Activated B cell treated with CpG ODN at 0.5 μM for 24 hours (primary cell): ENCODE data around the gene CTNNA2. TPM values are rescaled to one million over a fixed set of nuclear protein-coding genes. Genes with fewer than 3 reads are reported as not detected.

Experiments
- ATAC-seq: fragments of 200-7000 bp; cut with Tn5 transposase; one replicate; pipeline ENCODE4 v1.10.0; 2021; ENCODE audit warnings: low read depth, mild to moderate bottlenecking, moderate library complexity
- CTCF ChIA-PET: fragments of 350-600 bp; sonication (Branson Sonifier 250); formaldehyde crosslinking; loops from one replicate; lab custom pipeline; 2021; ENCODE audit warnings: antibody characterized with exemption; lab: Charles Lee
- POLR2A ChIA-PET: fragments of 350-600 bp; sonication (Branson Sonifier 250); formaldehyde crosslinking; loops from one replicate; lab custom pipeline; 2021; ENCODE audit warnings: antibody characterized with exemption; lab: Charles Lee
- DNase-seq: peaks from one replicate; pipeline ENCODE4 v3.0.0; 2022
- H3K27ac Mint-ChIP-seq: one replicate; pipeline ENCODE4 v1.8.0; 2020; ENCODE audit warnings: mixed read lengths
- H3K27me3 Mint-ChIP-seq: one replicate; pipeline ENCODE4 v1.8.0; 2021; ENCODE audit warnings: mixed read lengths
- H3K36me3 Mint-ChIP-seq: one replicate; pipeline ENCODE4 v1.8.0; 2021; ENCODE audit warnings: low read depth, mixed read lengths
- H3K4me1 Mint-ChIP-seq: one replicate; pipeline ENCODE4 v1.8.0; 2021; ENCODE audit warnings: mixed read lengths
- H3K4me3 Mint-ChIP-seq: one replicate; pipeline ENCODE4 v1.8.0; 2020; ENCODE audit warnings: mild to moderate bottlenecking, mixed read lengths
- H3K9me3 Mint-ChIP-seq: one replicate; pipeline ENCODE4 v1.8.0; 2020; ENCODE audit warnings: mixed read lengths
- CTCF ChIP-seq: fragments of 200-600 bp; IDR thresholded peaks from one replicate; pipeline ENCODE4 v1.8.0; 2022; ENCODE audit warnings: antibody characterized with exemption, mild to moderate bottlenecking
- intact Hi-C: fragments of 100-400 bp; cut with micrococcal nuclease; formaldehyde crosslinking; loops from one replicate; pipeline ENCODE4 v1.15.1; 2024
- total RNA-seq: library from RNA; stranded (reverse); gene quantifications from 2 replicates; pipeline ENCODE4 v1.2.3, GENCODE V29; 2022

The CTNNA2 gene
- total RNA-seq, 1 donor from 2014 or later: not detected

- peaks cover 5% of the 10 kb centered on the region for H3K9me3 Mint-ChIP-seq
- TF ChIP-seq CTCF: no peak
- POLR2A ChIA-PET: no interaction called here
These were observed 1176.3 kb downstream of the CTNNA2 start for GRCh38 chr2:80689106-80689505.

More at GRCh38 chr2:80689106-80689505, 1176.3 kb downstream of the CTNNA2 start:
- H3K4me1 Mint-ChIP-seq: no peaks in the 10 kb centered on the region
- H3K27me3 Mint-ChIP-seq: no peaks in the 10 kb centered on the region
- no peak for DNase-seq
- no peak overlapping the region for H3K4me3 Mint-ChIP-seq
- H3K36me3 Mint-ChIP-seq: no peaks in the 10 kb centered on the region
- ATAC-seq: no peak
- CTCF ChIA-PET: no interaction called here
- no peak overlapping the region for H3K27ac Mint-ChIP-seq
- intact Hi-C loops: no loop called here
